WTC11 (cell line): Measurements from ENCODE around the gene NUMA1. TPM values are rescaled to one million over a fixed set of nuclear protein-coding genes. Genes with fewer than 3 reads are reported as not detected.

Experiments used
- ATAC-seq: fragments of 200-7000 bp; cut with Tn5 transposase; 2 replicates; pipeline ENCODE4 v1.10.0; 2021; ENCODE audit warnings: mild to moderate bottlenecking, moderate library complexity
- CTCF ChIA-PET: fragments of 300-600 bp; sonication (Branson Sonifier 250); formaldehyde crosslinking; loops from one replicate; lab custom pipeline; 2021; ENCODE audit warnings: antibody characterized with exemption; lab: Charles Lee
- POLR2A ChIA-PET: fragments of 350-600 bp; sonication (Branson Sonifier 250); formaldehyde crosslinking; loops from one replicate; lab custom pipeline; 2021; ENCODE audit warnings: antibody characterized with exemption; lab: Charles Lee
- DNase-seq: peaks from one replicate; pipeline ENCODE4 v3.0.0; 2021; ENCODE audit warnings: low spot score
- H3K27ac Mint-ChIP-seq: 2 replicates; pipeline ENCODE4 v1.8.0; 2021; ENCODE audit warnings: mixed read lengths
- H3K27me3 Mint-ChIP-seq: 2 replicates; pipeline ENCODE4 v1.8.0; 2021; ENCODE audit warnings: low read depth, mild to moderate bottlenecking, moderate library complexity, mixed read lengths
- H3K36me3 Mint-ChIP-seq: 2 replicates; pipeline ENCODE4 v1.8.0; 2021; ENCODE audit warnings: mixed read lengths
- H3K4me1 Mint-ChIP-seq: 2 replicates; pipeline ENCODE4 v1.8.0; 2022; ENCODE audit warnings: mixed read lengths
- H3K4me3 Mint-ChIP-seq: 2 replicates; pipeline ENCODE4 v1.8.0; 2021; ENCODE audit warnings: mild to moderate bottlenecking, moderate library complexity, mixed read lengths
- H3K9me3 Mint-ChIP-seq: 2 replicates; pipeline ENCODE4 v1.8.0; 2021; ENCODE audit warnings: mixed read lengths
- CDX4 ChIP-seq: fragments of 250-450 bp; sonication (Bioruptor Pico); IDR thresholded peaks from 2 replicates; pipeline ENCODE4 v1.9.0; 2021; ENCODE audit warnings: moderate library complexity, mild to moderate bottlenecking, inconsistent platforms, borderline replicate concordance
- E2F4 ChIP-seq: sonication (generic); formaldehyde crosslinking; IDR thresholded peaks from 2 replicates; pipeline ENCODE4 v1.8.1; 2022; ENCODE audit warnings: low read depth, mild to moderate bottlenecking, moderate library complexity, missing genetic modification reagents, borderline replicate concordance
- GRHL2 ChIP-seq: fragments of 250-450 bp; sonication (Bioruptor Pico); IDR thresholded peaks from 2 replicates; pipeline ENCODE4 v1.8.0; 2022; ENCODE audit warnings: mild to moderate bottlenecking, moderate library complexity; ENCODE audit not compliant: insufficient replicate concordance, severe bottlenecking
- GTF2I ChIP-seq: fragments of 250-450 bp; sonication (Bioruptor Pico); conservative IDR thresholded peaks from 2 replicates; pipeline ENCODE4 v1.4.0; 2021; ENCODE audit warnings: mild to moderate bottlenecking
- HMGA2 ChIP-seq: fragments of 250-450 bp; sonication (Bioruptor Pico); IDR thresholded peaks from 2 replicates; pipeline ENCODE4 v1.4.0; 2021; ENCODE audit warnings: mild to moderate bottlenecking, moderate library complexity
- IRF2 ChIP-seq: sonication (generic); formaldehyde crosslinking; IDR thresholded peaks from 2 replicates; pipeline ENCODE4 v1.8.0; 2022; ENCODE audit warnings: low read depth, missing genetic modification reagents, borderline replicate concordance
- MXD4 ChIP-seq: fragments of 250-450 bp; sonication (Bioruptor Pico); IDR thresholded peaks from 2 replicates; pipeline ENCODE4 v1.8.0; 2021; ENCODE audit warnings: mild to moderate bottlenecking, moderate library complexity, borderline replicate concordance
- NR2C2 ChIP-seq: sonication (generic); formaldehyde crosslinking; IDR thresholded peaks from 2 replicates; pipeline ENCODE4 v1.8.0; 2022; ENCODE audit warnings: mild to moderate bottlenecking, missing genetic modification reagents
- PRRX2 ChIP-seq: fragments of 250-450 bp; sonication (Bioruptor Pico); IDR thresholded peaks from 2 replicates; pipeline ENCODE4 v1.8.0; 2021; ENCODE audit warnings: mild to moderate bottlenecking
- ZNF121 ChIP-seq: sonication (generic); formaldehyde crosslinking; IDR thresholded peaks from 2 replicates; pipeline ENCODE4 v1.8.0; 2023; ENCODE audit warnings: missing genetic modification reagents
- ZNF232 ChIP-seq: sonication (generic); formaldehyde crosslinking; IDR thresholded peaks from 2 replicates; pipeline ENCODE4 v1.8.0; 2022; ENCODE audit warnings: mild to moderate bottlenecking, missing genetic modification reagents
- ZNF263 ChIP-seq: sonication (generic); formaldehyde crosslinking; IDR thresholded peaks from 2 replicates; pipeline ENCODE4 v1.8.1; 2022; ENCODE audit warnings: low read depth, mild to moderate bottlenecking, moderate library complexity, missing genetic modification reagents
- ZNF423 ChIP-seq: fragments of 250-450 bp; sonication (Bioruptor Pico); IDR thresholded peaks from 2 replicates; pipeline ENCODE4 v2.1.2; 2022; ENCODE audit warnings: mild to moderate bottlenecking, moderate library complexity
- ZNF671 ChIP-seq: fragments of 250-450 bp; sonication (Bioruptor Pico); IDR thresholded peaks from 2 replicates; pipeline ENCODE4 v1.8.0; 2021; ENCODE audit warnings: mild to moderate bottlenecking
- total RNA-seq: library from RNA; stranded (reverse); gene quantifications from 3 replicates; pipeline ENCODE4 v1.2.3, GENCODE V29; 2021
- TF ChIP-seq, protein P1 (sequence below): sonication (generic); formaldehyde crosslinking; IDR thresholded peaks from 2 replicates; pipeline ENCODE4 v1.8.1; 2022; ENCODE audit warnings: mild to moderate bottlenecking, moderate library complexity, missing genetic modification reagents
- TF ChIP-seq, protein P2 (sequence below): fragments of 250-450 bp; sonication (Bioruptor Pico); conservative IDR thresholded peaks from 2 replicates; pipeline ENCODE4 v1.9.0; 2021; ENCODE audit warnings: mild to moderate bottlenecking
- TF ChIP-seq, protein P3 (sequence below): sonication (generic); formaldehyde crosslinking; IDR thresholded peaks from 2 replicates; pipeline ENCODE4 v1.8.1; 2023; ENCODE audit warnings: mild to moderate bottlenecking, missing genetic modification reagents, moderate library complexity
- TF ChIP-seq, protein P4 (sequence below): sonication (generic); formaldehyde crosslinking; IDR thresholded peaks from 2 replicates; pipeline ENCODE4 v1.8.0; 2023; ENCODE audit warnings: missing genetic modification reagents

The NUMA1 gene
- total RNA-seq, 1 experiment from 2014 or later: 147 TPM

DNA sequence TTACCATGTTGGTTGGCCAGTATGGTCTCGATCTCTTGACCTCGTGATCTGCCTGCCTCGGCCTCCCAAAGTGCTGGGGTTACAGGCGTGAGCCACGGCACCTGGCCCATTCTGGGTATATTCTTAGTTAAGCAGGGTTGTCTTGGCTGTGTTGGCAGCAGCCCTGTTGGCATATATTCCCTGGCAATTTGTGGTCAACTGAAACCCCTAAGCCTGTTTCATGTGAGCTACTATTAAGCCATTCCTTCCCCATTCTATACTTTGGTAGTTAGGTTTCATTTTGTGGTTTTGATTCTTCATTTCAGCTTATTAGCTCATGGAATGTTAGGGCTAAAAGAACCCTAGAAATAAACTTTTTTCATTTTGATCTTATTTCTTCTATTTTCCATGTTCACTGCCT, 103.8 kb downstream of the NUMA1 start:
- no peak overlapping the region for H3K27ac Mint-ChIP-seq

DNA sequence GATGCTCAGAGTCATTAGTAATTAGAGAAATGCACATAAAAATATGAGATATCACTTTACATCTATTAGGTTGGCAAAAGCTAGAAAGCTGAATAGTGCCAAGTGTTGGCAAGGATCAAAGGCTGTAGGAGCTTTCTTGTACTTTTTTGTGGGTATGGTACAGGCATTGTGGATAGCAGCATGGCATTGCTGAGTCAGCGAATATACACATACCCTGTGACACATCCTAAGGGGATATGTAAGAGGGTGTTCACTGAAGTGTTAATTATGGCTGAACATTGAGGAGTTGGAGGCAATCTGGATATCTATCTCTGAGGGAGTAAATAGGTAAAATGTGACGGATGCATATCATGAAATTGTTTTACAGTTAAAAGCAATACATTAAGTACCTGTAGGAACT, 108.7 kb downstream of the NUMA1 start:
- H3K27ac Mint-ChIP-seq: no peak overlapping the region
- no peak for DNase-seq
- H3K36me3 Mint-ChIP-seq: peaks cover 8% of the 10 kb centered on the region
- CTCF ChIA-PET: no interaction called here
- no peaks in the 10 kb centered on the region for H3K9me3 Mint-ChIP-seq
- POLR2A ChIA-PET: no interaction called here
- H3K4me1 Mint-ChIP-seq: no peaks in the 10 kb centered on the region
- no peaks in the 10 kb centered on the region for H3K27me3 Mint-ChIP-seq
- ATAC-seq: no peak
- no peak overlapping the region for H3K4me3 Mint-ChIP-seq
- TF ChIP-seq GRHL2 (CRISPR knock-in tag) (no peak), IRF2 (CRISPR knock-in tag) (no peak), ZNF671 (CRISPR knock-in tag) (no peak), NR2C2 (CRISPR knock-in tag) (no peak)
- TF ChIP-seq, protein P1, sequence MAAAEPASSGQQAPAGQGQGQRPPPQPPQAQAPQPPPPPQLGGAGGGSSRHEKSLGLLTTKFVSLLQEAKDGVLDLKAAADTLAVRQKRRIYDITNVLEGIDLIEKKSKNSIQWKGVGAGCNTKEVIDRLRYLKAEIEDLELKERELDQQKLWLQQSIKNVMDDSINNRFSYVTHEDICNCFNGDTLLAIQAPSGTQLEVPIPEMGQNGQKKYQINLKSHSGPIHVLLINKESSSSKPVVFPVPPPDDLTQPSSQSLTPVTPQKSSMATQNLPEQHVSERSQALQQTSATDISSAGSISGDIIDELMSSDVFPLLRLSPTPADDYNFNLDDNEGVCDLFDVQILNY (CRISPR knock-in tag): no peak

More for the DNA sequence above, 103.8 kb downstream of the NUMA1 start:
- no peak for ATAC-seq
- Mint-ChIP-seq H3K36me3 (peaks cover 10% of the 10 kb centered on the region), H3K9me3 (no peaks in the 10 kb centered on the region), H3K4me1 (peaks cover 2% of the 10 kb centered on the region; the same call in 1 of the 2 replicates), H3K27me3 (no peaks in the 10 kb centered on the region), H3K4me3 (no peak overlapping the region)
- POLR2A ChIA-PET: no interaction called here
- TF ChIP-seq ZNF423 (CRISPR knock-in tag) (no peak), ZNF263 (no peak), NR2C2 (CRISPR knock-in tag) (no peak), CDX4 (CRISPR knock-in tag) (no peak), E2F4 (CRISPR knock-in tag) (no peak), MXD4 (CRISPR knock-in tag) (no peak), PRRX2 (CRISPR knock-in tag) (no peak), GTF2I (CRISPR knock-in tag) (no peak), ZNF232 (CRISPR knock-in tag) (no peak), HMGA2 (CRISPR knock-in tag) (no peak), ZNF121 (CRISPR knock-in tag) (no peak)
- TF ChIP-seq, protein P2, sequence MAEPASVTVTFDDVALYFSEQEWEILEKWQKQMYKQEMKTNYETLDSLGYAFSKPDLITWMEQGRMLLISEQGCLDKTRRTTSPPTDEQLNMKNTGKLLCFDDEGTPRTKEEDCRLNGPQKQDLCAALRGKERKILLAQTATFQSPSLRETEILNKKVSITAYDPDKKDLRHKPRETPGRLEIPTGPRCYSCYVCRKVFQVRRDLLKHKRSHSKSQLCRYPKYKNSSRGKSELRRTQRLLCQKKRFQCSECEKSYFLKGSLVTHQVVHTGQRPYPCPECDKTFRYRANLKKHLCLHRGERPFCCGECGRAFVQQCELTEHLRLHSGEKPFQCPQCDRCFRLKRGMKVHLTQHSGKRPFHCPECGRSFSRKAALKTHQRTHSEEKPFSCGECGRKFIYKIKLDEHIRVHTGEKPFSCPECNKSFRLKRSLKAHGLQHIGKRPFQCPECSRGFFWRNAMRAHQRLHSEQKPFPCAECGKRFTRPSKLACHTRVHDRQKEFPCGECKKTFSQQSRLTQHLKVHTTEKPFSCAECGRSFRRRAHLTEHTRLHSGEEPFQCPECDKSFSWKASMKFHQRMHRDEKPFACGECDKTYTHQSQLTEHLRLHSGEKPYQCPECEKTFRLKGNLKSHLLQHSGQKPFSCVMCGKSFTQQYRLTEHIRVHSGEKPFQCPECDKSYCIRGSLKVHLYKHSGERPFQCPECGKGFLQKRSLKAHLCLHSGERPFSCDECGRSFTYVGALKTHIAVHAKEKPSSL (CRISPR knock-in tag): no peak
- TF ChIP-seq, protein P3, sequence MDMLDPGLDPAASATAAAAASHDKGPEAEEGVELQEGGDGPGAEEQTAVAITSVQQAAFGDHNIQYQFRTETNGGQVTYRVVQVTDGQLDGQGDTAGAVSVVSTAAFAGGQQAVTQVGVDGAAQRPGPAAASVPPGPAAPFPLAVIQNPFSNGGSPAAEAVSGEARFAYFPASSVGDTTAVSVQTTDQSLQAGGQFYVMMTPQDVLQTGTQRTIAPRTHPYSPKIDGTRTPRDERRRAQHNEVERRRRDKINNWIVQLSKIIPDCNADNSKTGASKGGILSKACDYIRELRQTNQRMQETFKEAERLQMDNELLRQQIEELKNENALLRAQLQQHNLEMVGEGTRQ (CRISPR knock-in tag): no peak
- TF ChIP-seq, protein P4, sequence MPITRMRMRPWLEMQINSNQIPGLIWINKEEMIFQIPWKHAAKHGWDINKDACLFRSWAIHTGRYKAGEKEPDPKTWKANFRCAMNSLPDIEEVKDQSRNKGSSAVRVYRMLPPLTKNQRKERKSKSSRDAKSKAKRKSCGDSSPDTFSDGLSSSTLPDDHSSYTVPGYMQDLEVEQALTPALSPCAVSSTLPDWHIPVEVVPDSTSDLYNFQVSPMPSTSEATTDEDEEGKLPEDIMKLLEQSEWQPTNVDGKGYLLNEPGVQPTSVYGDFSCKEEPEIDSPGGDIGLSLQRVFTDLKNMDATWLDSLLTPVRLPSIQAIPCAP: no peak
- DNase-seq: no peak
- CTCF ChIA-PET: interaction anchor here (0.7 to 3.3 kb wide), 5 partner anchors 12 to 372 kb away, joined by 3 to 15 read pairs (median 3); no protein-coding TSS in a partner anchor
